Glomerular visceral epithelial cell (primary cell): Measurements from ENCODE around the gene MCHR1.
"Not testable (repeated sequence)": the region's sequence is repeated elsewhere in the genome, so short reads cannot be mapped to it uniquely, and the experiment has no call there.

Experiments
- DNase-seq: peaks from one replicate; pipeline ENCODE4 v3.0.0-alpha.2; 2016; ENCODE audit errors: extremely low spot score

The MCHR1 gene

GRCh38 chr22:40656651-40657050, 22.6 kb upstream of the MCHR1 start:
- DNase-seq, result not testable (repeated sequence)

- no peak for DNase-seq
These were observed 20.1 kb upstream of the MCHR1 start for GRCh38 chr22:40659166-40659565.

DNA sequence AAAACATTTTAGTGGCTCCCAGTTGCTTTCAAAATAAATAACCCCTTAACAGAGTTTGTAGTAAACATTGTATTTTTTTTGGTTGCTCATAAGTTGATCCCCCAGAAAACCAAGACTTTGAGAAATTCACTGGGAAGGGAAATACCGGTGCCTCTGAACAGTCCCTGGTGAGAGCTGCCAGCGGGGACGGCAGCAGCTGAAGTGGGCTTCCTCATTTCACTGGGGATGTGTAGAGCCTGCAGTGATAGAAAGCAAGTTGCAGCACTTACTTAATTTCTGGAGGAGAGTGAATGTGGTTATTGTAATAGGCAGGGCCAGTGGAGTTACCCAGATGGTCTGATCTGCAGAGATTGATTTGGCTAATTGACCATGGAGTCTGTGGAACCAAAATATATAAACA, 18.6 kb upstream of the MCHR1 start:
- no peak for DNase-seq

- no peak for DNase-seq
These were observed 17.6 kb upstream of the MCHR1 start for GRCh38 chr22:40661671-40662070.

DNA sequence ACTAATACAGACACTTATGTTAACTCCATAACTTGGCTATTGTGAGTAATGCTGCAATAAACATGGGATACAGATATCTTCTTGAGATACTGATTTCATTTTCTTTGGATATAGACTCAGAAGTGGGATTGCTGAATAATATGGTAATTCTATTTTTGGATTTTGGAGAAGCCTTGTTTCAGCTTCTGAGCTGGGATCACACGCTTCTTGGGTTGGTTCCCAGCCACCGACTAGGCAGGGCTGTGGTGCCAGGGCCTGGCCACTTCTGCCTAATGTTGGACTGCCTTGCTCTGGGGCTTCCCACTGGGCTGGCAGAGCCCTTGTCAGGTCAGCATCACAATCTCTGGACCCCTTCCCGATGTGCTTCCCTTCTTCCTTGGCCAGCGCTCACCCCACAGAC, 14.0 kb upstream of the MCHR1 start:
- DNase-seq, result no peak

- no peak for DNase-seq
These were observed 13.0 kb upstream of the MCHR1 start for GRCh38 chr22:40666151-40666848.

DNA sequence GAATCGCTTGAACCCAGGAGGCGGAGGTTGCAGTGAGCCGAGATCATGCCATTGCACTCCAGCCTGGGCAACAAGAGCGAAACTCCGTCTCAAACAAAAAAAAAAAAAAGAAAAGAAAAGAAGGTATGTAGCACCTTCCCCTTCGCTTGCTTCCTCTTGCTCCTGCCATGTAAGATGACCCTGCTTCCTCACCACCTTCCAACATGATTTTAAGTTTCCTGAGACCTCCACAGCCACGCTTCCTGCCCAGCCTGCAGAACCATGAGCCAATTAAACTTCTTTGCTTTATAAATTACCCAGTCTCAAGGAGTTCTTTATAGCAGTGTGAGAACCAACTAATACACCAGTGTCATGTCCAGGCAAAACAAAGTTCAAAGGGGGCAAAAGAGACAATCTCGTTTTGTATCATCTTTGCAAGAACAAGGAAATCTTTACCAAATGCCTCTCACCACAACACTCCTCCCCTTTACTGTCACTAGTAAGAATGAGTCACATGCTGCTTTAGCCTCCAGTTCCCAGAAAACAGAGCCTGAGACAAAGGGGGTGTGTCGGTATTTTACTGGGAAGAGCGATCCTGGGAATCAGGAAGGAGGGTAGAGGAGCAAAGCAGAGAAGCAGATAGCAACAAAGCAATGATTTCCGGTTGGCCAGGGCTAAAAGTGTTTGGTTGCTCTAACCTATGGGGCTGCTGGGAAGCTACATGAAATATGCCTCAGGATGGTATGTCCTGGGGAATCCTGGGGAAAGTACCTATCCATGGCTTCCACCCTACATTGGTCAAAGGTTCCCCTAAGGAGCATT, 10.5 kb upstream of the MCHR1 start:
- peak; percentile 82 for DNase-seq

DNA sequence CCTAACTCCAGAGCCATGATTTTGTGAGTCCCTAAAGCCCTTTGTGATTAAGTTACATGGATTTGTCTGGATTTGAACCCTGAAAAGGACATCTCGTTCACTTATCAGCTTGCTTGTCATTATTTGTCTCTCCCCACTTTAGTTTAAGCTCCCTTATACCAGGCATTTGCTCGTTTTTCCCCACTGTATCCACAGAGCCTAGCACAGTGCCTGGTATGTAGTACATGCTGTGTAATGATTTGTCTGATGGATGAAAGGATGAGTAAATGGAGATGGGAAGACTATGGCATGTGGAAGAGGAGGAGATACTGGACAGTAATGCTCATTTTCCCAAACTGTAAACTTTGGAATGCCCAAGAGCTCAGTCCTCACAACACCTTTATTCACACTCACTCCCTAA, 9.2 kb upstream of the MCHR1 start:
- DNase-seq, result no peak

DNA sequence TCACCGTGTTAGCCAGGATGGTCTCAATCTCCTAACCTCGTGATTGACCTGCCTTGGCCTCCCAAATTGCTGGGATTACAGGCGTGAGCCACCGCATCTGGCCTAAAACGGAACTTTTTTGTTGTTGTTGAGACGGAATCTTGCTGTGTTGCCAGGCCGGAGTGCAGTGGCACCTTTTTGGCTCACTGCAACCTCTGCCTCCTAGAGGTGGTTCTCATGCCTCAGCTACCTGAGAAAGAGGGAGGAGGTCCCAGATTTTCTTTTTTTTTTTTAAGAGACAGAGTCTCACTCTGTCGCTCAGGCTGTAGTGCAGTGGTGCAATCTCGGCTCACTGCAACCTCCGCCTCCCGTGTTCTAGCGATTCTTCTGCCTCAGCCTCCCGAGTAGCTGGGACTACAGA, 7.9 kb upstream of the MCHR1 start:
- no peak for DNase-seq

DNA sequence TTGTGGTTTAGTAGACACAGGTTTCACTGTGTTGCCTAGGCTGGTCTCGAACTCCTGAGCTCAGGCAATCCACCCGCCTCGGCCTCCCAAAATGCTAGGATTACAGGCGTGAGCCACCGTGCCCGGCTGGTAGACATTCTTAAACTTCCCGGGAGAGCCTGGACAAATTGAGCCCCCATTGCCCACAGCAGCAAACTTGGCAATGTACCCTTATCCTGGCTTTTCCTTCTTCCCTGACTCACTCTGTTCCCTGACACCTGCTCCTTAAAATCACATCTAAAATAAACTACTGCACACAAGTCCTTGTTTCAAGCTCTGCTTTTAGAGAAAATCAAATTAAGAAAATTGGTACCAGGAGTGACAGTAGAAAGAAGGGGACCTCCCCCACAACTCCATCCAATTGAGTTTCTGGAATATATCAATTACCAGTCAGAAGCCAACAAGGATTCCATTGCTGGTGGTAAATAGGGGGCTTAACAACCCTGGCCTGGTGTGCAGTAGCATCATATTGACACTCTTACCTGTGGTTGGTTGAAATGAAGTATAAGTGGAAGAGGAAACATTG, 7.4 kb upstream of the MCHR1 start:
- DNase-seq, result no peak

GRCh38 chr22:40673017-40673416, 6.3 kb upstream of the MCHR1 start:
- DNase-seq, result no peak

GRCh38 chr22:40674274-40674673, 5.0 kb upstream of the MCHR1 start:
- no peak for DNase-seq

DNA sequence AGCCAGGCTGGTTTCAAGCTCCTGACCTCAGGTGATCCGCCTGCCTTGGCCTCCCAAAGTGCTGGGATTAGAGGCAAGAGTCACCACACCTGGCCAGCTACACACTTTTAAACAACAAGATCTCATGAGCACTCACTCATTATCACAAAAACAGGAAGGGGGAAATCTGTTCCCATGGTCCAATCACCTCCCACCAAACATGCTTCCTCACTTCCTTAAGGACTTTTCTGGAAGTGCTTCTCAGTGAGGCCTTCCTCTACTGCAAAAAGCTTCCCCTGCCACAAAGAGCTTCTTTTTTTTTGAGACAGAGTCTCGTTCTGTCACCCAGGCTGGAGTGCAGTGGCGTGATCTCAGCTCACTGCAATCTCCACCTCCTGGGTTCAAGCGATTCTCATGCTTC, 3.1 kb upstream of the MCHR1 start:
- DNase-seq, result not testable (repeated sequence)

DNA sequence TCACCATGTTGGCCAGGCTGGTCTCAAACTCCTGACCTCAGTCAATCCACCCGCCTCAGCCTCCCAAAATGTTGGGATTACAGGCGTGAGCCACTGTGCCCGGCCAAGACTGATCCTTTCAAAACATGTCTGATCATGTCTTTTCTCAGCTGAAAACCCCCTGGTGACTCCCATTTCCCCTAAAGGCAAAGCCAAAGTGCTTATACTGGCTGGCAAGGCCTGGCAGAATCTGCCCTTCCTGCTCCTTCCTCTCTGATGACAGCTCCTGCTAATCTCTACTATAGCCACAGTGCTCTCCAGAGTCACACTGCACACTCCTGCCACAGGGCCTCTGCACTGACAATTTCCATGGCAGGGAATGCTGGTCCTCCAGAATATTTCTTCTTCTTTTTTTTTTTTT, 2.6 kb upstream of the MCHR1 start:
- no peak for DNase-seq

DNA sequence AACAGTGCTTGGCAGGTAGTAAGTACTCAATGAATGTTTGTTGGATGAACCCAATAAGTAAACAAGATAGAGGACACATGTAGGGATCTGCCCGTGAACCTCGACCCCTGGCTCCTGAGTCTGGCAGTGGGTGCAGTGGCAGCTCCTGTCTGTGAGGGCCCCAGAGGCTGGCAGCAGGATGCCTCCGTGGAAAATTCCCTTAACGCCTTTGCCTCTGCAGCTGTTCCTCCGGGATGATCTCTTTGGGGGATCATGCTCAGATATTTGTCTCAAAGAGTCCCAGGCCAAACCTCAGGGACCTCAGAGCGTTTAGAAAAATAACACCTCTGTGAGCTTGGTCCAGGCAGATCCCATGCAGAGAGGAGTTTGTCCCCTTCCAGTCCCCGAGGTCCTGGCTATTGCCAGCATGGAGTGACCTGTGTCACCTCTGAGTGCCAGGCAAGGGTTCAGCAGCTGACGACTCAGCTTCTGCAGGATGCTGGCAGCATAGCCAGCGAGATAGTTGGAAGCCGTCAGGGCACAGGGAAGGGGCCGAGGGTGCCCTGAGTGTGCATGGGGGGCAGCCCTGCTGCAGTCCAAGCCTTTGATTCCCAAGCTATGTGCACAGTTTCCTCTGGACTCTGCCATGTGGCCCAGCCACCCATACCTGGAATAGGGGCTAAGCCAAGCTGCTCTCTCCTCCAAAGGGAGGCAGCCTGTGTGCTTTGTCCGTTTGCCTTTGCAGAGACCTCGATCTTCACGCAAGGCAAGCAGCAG, 613 bp upstream of the MCHR1 start:
- DNase-seq, result no peak

DNA sequence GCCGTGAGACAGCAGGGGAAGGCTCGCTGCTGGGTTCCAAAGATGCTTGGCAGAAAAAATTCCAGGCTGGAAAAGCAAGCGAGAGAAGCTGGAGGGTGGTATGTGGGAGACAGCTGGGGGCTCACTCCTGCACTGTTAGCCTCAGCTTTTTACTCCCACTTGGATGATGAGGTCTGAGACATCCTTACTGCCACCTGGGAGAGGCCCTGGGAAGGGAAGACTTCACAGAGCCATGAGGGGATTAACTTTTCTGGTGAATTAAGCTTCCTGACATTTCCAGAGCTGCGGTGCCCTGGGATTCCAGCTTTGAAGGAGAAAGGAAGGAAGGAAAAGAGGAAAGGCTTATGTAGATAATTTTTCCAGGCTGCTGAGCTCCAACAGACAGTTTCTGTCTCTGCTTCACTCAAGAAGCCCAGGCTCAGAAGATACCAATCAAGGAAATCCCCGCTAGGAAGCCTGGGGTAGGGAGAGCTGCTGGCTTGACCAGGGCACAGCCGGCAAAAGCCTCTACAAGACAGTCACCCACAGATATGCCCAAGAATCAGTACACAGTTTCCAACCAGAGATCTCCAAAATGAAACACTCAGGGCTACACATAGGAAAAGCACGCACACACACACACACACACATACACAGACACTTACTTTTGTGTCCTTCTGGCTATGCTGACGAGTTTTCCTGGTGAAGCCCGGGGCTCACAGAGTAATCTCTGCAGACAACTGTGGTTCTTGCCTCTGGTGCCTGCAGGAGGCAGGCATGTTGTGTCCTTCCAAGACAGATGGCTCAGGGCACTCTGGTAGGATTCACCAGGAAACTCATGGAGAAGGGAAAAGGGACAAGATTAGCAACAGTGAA, 907 bp downstream of the MCHR1 start:
- DNase-seq, result no peak

GRCh38 chr22:40680819-40681183, 1.5 kb downstream of the MCHR1 start:
- no peak for DNase-seq

DNA sequence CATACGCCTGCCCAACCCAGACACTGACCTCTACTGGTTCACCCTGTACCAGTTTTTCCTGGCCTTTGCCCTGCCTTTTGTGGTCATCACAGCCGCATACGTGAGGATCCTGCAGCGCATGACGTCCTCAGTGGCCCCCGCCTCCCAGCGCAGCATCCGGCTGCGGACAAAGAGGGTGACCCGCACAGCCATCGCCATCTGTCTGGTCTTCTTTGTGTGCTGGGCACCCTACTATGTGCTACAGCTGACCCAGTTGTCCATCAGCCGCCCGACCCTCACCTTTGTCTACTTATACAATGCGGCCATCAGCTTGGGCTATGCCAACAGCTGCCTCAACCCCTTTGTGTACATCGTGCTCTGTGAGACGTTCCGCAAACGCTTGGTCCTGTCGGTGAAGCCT, 2.2 kb downstream of the MCHR1 start:
- no peak for DNase-seq

GRCh38 chr22:40684728-40685127, 5.4 kb downstream of the MCHR1 start:
- DNase-seq, result no peak

- no peak for DNase-seq
These were observed 6.1 kb downstream of the MCHR1 start for GRCh38 chr22:40685406-40685805.

DNA sequence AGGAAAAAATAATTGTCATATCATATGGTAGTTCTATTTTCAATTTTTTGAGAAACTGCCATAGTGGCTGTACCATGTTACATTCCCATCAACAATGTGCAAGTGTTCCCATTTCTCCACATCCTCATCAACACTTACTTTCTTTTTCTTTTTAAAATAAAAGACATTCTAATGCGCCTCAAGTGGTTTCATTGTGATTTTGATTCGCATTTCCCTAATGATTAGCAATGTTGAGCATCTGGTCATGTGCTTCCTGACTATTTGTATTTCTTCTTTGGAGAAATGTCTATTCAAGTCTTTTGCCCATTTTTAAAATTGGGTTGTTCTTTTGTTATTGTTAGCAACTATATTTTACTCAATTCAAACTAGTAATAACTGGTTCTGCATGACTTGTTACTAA, 8.4 kb downstream of the MCHR1 start:
- DNase-seq, result no peak

- DNase-seq, result no peak
These were observed 11.1 kb downstream of the MCHR1 start for GRCh38 chr22:40690370-40690769.
